ENCODE measurements around the gene UBE2Q2. TPM values are rescaled to one million over a fixed set of nuclear protein-coding genes. Genes with fewer than 3 reads are reported as not detected.
A peak's percentile ranks its signal among the peaks of the same experiment; 100 is the strongest.

UBE2Q2 gene
- total and polyA plus RNA-seq, 9 of the 15 experiments (the other 6 are each of a cell fraction or from before 2014, with no cell fraction given): 6.2 to 24.0 (median 16.2) TPM

DNA sequence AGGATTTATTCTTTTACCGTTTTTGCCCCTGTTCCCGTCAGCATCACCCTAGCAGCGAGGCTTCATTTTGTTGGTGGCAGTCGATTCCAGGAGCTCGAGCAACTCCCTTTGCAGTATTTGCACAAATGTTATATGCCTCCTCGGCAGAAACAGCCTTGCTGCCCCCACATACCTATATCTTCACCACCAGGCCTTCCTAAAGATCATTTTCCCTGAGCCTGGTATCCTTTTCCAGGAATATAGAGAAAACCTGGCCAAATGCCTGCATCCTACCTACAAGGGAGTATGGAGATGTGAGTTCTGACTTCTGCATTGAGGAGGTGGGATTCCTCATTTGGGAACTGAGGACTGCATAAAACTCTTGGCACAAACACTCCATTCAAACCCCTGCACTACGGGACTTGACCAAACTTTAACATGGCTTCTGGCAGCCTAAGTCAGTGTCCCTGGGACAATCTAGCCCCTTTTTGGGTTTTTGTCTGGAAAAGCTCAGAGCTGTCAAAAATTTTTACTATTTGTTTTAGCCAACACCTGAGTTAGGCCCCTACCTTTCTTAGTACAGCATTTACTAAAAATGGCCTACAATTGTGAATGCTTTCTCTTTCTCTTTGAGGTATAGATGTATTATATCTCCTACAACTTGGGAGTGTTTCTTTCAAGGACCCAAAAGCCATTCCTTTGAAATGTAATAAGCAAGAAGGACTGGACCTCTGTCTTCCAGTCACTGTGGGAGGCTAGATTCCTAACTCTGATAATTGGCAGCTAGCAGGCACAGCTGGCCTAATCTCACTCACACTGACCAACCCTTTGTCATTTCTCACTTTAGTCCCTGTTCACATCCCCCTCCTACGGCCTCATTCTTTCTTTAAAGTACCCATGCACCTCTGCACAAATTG, 12.1 kb upstream of the UBE2Q2 start (continued):
- TF ChIP-seq, protein P1, sequence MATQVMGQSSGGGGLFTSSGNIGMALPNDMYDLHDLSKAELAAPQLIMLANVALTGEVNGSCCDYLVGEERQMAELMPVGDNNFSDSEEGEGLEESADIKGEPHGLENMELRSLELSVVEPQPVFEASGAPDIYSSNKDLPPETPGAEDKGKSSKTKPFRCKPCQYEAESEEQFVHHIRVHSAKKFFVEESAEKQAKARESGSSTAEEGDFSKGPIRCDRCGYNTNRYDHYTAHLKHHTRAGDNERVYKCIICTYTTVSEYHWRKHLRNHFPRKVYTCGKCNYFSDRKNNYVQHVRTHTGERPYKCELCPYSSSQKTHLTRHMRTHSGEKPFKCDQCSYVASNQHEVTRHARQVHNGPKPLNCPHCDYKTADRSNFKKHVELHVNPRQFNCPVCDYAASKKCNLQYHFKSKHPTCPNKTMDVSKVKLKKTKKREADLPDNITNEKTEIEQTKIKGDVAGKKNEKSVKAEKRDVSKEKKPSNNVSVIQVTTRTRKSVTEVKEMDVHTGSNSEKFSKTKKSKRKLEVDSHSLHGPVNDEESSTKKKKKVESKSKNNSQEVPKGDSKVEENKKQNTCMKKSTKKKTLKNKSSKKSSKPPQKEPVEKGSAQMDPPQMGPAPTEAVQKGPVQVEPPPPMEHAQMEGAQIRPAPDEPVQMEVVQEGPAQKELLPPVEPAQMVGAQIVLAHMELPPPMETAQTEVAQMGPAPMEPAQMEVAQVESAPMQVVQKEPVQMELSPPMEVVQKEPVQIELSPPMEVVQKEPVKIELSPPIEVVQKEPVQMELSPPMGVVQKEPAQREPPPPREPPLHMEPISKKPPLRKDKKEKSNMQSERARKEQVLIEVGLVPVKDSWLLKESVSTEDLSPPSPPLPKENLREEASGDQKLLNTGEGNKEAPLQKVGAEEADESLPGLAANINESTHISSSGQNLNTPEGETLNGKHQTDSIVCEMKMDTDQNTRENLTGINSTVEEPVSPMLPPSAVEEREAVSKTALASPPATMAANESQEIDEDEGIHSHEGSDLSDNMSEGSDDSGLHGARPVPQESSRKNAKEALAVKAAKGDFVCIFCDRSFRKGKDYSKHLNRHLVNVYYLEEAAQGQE (IDR thresholded peaks at IDR 0.05; ENCODE audit: borderline replicate concordance): peak; percentile 32
- TF ChIP-seq, protein P1 (CRISPR knock-in tag; IDR thresholded peaks at IDR 0.05; ENCODE audit: low read depth): no peak
- TF ChIP-seq EGR1 (conservative IDR thresholded peaks at IDR 0.05) (peak; percentile 46; the same call in 1 of the 2 replicates), CC2D1A (IDR thresholded peaks at IDR 0.05) (peak; percentile 33; the same call in 1 of the 2 replicates), MEF2D (tag; conservative IDR thresholded peaks at IDR 0.05; ENCODE audit: low read depth) (no peak), ZNF785 (CRISPR knock-in tag; IDR thresholded peaks at IDR 0.05) (no peak), HDAC2 (IDR thresholded peaks at IDR 0.05) (peak; percentile 48; the same call in 1 of the 2 replicates), HNRNPLL (IDR thresholded peaks at IDR 0.05; ENCODE audit: low read depth, low read length, poor library complexity, severe bottlenecking) (no peak), DDX20 (tag; IDR thresholded peaks at IDR 0.05; ENCODE audit: low read depth) (no peak), ETS2 (tag; IDR thresholded peaks at IDR 0.05; ENCODE audit: borderline replicate concordance, poor library complexity, severe bottlenecking) (no peak), CBFA2T2 (conservative IDR thresholded peaks at IDR 0.05) (peak; percentile 76), MTA1 (IDR thresholded peaks at IDR 0.05; ENCODE audit: borderline replicate concordance) (peak; percentile 50; the same call in 1 of the 2 replicates)
- TF ChIP-seq, protein P2, sequence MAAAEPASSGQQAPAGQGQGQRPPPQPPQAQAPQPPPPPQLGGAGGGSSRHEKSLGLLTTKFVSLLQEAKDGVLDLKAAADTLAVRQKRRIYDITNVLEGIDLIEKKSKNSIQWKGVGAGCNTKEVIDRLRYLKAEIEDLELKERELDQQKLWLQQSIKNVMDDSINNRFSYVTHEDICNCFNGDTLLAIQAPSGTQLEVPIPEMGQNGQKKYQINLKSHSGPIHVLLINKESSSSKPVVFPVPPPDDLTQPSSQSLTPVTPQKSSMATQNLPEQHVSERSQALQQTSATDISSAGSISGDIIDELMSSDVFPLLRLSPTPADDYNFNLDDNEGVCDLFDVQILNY (CRISPR knock-in tag; IDR thresholded peaks at IDR 0.05): no peak
- TF ChIP-seq, protein P3, sequence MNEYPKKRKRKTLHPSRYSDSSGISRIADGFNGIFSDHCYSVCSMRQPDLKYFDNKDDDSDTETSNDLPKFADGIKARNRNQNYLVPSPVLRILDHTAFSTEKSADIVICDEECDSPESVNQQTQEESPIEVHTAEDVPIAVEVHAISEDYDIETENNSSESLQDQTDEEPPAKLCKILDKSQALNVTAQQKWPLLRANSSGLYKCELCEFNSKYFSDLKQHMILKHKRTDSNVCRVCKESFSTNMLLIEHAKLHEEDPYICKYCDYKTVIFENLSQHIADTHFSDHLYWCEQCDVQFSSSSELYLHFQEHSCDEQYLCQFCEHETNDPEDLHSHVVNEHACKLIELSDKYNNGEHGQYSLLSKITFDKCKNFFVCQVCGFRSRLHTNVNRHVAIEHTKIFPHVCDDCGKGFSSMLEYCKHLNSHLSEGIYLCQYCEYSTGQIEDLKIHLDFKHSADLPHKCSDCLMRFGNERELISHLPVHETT (CRISPR knock-in tag; conservative IDR thresholded peaks at IDR 0.05 in 1 of 2, IDR thresholded peaks at IDR 0.05 in 1 of 2): peak in 1 of 2 experiments; percentile 55; a peak in 1 of 4 replicates

Data from K562 (cell line).